Activated naive CD8-positive, alpha-beta T cell treated with anti-CD3 and anti-CD28 coated beads, Interleukin-2, amount 50 U/mL, for 16 hours (primary cell): ENCODE results near the gene TLR6.

ENCODE experiments used
- DNase-seq: peaks from one replicate; pipeline ENCODE4 v3.0.0-alpha.2; 2020; ENCODE audit warnings: low read depth, low spot score

Gene TLR6

GRCh38 chr4:38856524-38857337 lies at the start of gene TLR6:
TLR6 (minus strand) TSS chr4:38856817; CDS start chr4:38829473, 27,344 bp downstream.
- DNase-seq, result peak; percentile 27

GRCh38 chr4:38905652-38906385 lies 49.2 kb upstream of the TLR6 start:
- DNase-seq, result no peak

- no peak for DNase-seq
Observed at GRCh38 chr4:38904682-38905081, 48.1 kb upstream of the TLR6 start.

- no peak for DNase-seq
Observed at GRCh38 chr4:38904090-38904666, 47.6 kb upstream of the TLR6 start.

- DNase-seq, result no peak
Observed at GRCh38 chr4:38902695-38903094, 46.1 kb upstream of the TLR6 start.

GRCh38 chr4:38902221-38902620 lies 45.6 kb upstream of the TLR6 start:
- no peak for DNase-seq

GRCh38 chr4:38898245-38898644 lies 41.6 kb upstream of the TLR6 start:
- DNase-seq, result no peak

GRCh38 chr4:38896940-38897339 lies 40.3 kb upstream of the TLR6 start:
- no peak for DNase-seq

GRCh38 chr4:38894322-38894982 lies 37.8 kb upstream of the TLR6 start:
- no peak for DNase-seq

GRCh38 chr4:38891051-38891983 lies 34.7 kb upstream of the TLR6 start:
- DNase-seq, result no peak

- DNase-seq, result no peak
Observed at GRCh38 chr4:38889143-38889542, 32.5 kb upstream of the TLR6 start.

- no peak for DNase-seq
Observed at GRCh38 chr4:38884254-38884653, 27.6 kb upstream of the TLR6 start.

GRCh38 chr4:38876636-38877035 lies 20.0 kb upstream of the TLR6 start:
- no peak for DNase-seq

- no peak for DNase-seq
Observed at GRCh38 chr4:38873290-38873944, 16.8 kb upstream of the TLR6 start.

- no peak for DNase-seq
Observed at GRCh38 chr4:38872620-38873019, 16.0 kb upstream of the TLR6 start.

- no peak for DNase-seq
Observed at GRCh38 chr4:38871593-38871992, 15.0 kb upstream of the TLR6 start.

- no peak for DNase-seq
Observed at GRCh38 chr4:38870098-38870808, 13.6 kb upstream of the TLR6 start.

- no peak for DNase-seq
Observed at GRCh38 chr4:38869511-38869910, 12.9 kb upstream of the TLR6 start.

- no peak for DNase-seq
Observed at GRCh38 chr4:38868059-38868960, 11.7 kb upstream of the TLR6 start.
